Natural killer cell (primary cell): ENCODE measurements around the gene CCDC187. TPM values are rescaled to one million over a fixed set of nuclear protein-coding genes. Genes with fewer than 3 reads are reported as not detected.

ENCODE experiments used
- ATAC-seq, 3 donors: fragments of 150-1000 bp in 2 of 3; fragments of 200-7000 bp in 1 of 3; cut with Tn5 transposase; 1 replicate in 1 of 3; 2 replicates in 2 of 3; pipeline ENCODE4 v1.10.0; 2021; ENCODE audit warnings: mild to moderate bottlenecking in 2 of 3, moderate library complexity in 2 of 3
- DNase-seq, 2 donors: peaks; one replicate each; pipeline versions ENCODE4 v3.0.0 to v3.0.0-alpha.2; 2013 to 2021; ENCODE audit warnings: mixed read lengths in 1 of 2
- H3K27ac ChIP-seq: one replicate; pipeline ENCODE4 v1.5.1; 2013; ENCODE audit warnings: mild to moderate bottlenecking, low read length
- H3K27me3 ChIP-seq: one replicate; pipeline ENCODE4 v1.6.1; 2013; ENCODE audit warnings: low read length; ENCODE audit not compliant: control insufficient read depth, insufficient read depth
- H3K36me3 ChIP-seq: one replicate; pipeline ENCODE4 v1.6.1; 2013; ENCODE audit warnings: low read length; ENCODE audit not compliant: control insufficient read depth, insufficient read depth
- H3K4me1 ChIP-seq: one replicate; pipeline ENCODE4 v1.6.1; 2013; ENCODE audit warnings: low read length; ENCODE audit not compliant: control insufficient read depth, insufficient read depth
- H3K4me3 ChIP-seq: one replicate; pipeline ENCODE4 v1.5.1; 2013; ENCODE audit warnings: low read length
- H3K9me3 ChIP-seq: one replicate; pipeline ENCODE4 v1.6.1; 2013; ENCODE audit warnings: low read length; ENCODE audit not compliant: control insufficient read depth, insufficient read depth
- H3K27ac Mint-ChIP-seq, 2 donors: one replicate each; pipeline ENCODE4 v1.8.0; 2022; ENCODE audit warnings: mild to moderate bottlenecking in 2 of 2, mixed read lengths in 2 of 2, moderate library complexity in 1 of 2
- H3K27me3 Mint-ChIP-seq, 2 donors: one replicate each; pipeline ENCODE4 v1.8.0; 2022; ENCODE audit warnings: low read depth in 2 of 2, mixed read lengths in 2 of 2
- H3K36me3 Mint-ChIP-seq: one replicate; pipeline ENCODE4 v1.8.0; 2022; ENCODE audit warnings: mixed read lengths
- H3K4me1 Mint-ChIP-seq, 2 donors: one replicate each; pipeline ENCODE4 v1.8.0; 2022; ENCODE audit warnings: mixed read lengths in 2 of 2
- H3K4me3 Mint-ChIP-seq: one replicate; pipeline ENCODE4 v1.8.0; 2022; ENCODE audit warnings: mild to moderate bottlenecking, moderate library complexity, mixed read lengths
- H3K9me3 Mint-ChIP-seq, 2 donors: one replicate each; pipeline ENCODE4 v1.8.0; 2022; ENCODE audit warnings: mixed read lengths in 2 of 2
- CTCF ChIP-seq: fragments of 200-600 bp; IDR thresholded peaks from one replicate; pipeline ENCODE4 v1.8.0; 2022; ENCODE audit warnings: antibody characterized with exemption
- WGBS: methylation state at CpG from one replicate; pipeline ENCODE4 v1.1.7; 2013; ENCODE audit warnings: missing lambda C conversion rate; ENCODE audit not compliant: insufficient coverage; 5-methylcytosine and 5-hydroxymethylcytosine counted together
- intact Hi-C: fragments of 100-400 bp; cut with micrococcal nuclease; formaldehyde crosslinking; loops from one replicate; pipeline ENCODE4 v1.14.2; 2022
- total RNA-seq, 4 donors: library from RNA; stranded (reverse); fragments of 120-200 nt in 1 of 4; gene quantifications; one replicate each; pipeline versions ENCODE4 v1.2.3 to v1.2.4, GENCODE V29; 2013 to 2022

CCDC187 gene
- total RNA-seq, 3 donors from 2014 or later (not counting 1 experiment from before 2014, with no cell fraction given), result 0.18 TPM; not detected in 2

- peaks cover 26 to 27% of the 10 kb centered on the region in 2 donors for H3K4me1 Mint-ChIP-seq
- no peak overlapping the region for H3K4me3 Mint-ChIP-seq
- Histone ChIP-seq H3K4me3 (no peak overlapping the region), H3K4me1 (peaks cover 48% of the 10 kb centered on the region), H3K9me3 (peaks cover 24% of the 10 kb centered on the region), H3K27me3 (no peaks in the 10 kb centered on the region), H3K36me3 (no peaks in the 10 kb centered on the region), H3K27ac (no peak overlapping the region)
- H3K27ac Mint-ChIP-seq, result no peak overlapping the region
- no peak for TF ChIP-seq CTCF
- 66% methylated on average over 9 of the region's 10 CpGs for WGBS
- no peak for ATAC-seq
- DNase-seq, result no peak
- peaks cover 0 to 8% of the 10 kb centered on the region in 2 donors for H3K27me3 Mint-ChIP-seq
- peaks cover 4 to 8% of the 10 kb centered on the region in 2 donors for H3K9me3 Mint-ChIP-seq
- H3K36me3 Mint-ChIP-seq, result no peaks in the 10 kb centered on the region
- intact Hi-C loops, result loop anchor here (10.0 kb wide), 3 partner anchors 53 to 1403 kb away; partner anchors contain the start of genes DNLZ and SNAPC4
Measured at GRCh38 chr9:136312009-136312375, 8.1 kb upstream of the CCDC187 start.

- DNase-seq (peak in 1 of 2 donors; percentile 26), ATAC-seq (no peak)
- peaks cover 49% of the 10 kb centered on the region for H3K4me1 ChIP-seq
- no peak for TF ChIP-seq CTCF
- H3K36me3 ChIP-seq, result no peaks in the 10 kb centered on the region
- H3K36me3 Mint-ChIP-seq, result no peaks in the 10 kb centered on the region
- H3K4me3 ChIP-seq, result no peak overlapping the region
- peaks cover 17% of the 10 kb centered on the region for H3K9me3 ChIP-seq
- H3K9me3 Mint-ChIP-seq, result peaks cover 4 to 6% of the 10 kb centered on the region in 2 donors
- H3K27me3 ChIP-seq, result no peaks in the 10 kb centered on the region
- no peak overlapping the region for H3K27ac Mint-ChIP-seq
- intact Hi-C loops, result loop anchor here (10.0 kb wide), 3 partner anchors 53 to 1403 kb away; partner anchors contain the start of genes DNLZ and SNAPC4
- 46% methylated on average over 21 of the region's 23 CpGs for WGBS
- no peak overlapping the region for H3K27ac ChIP-seq
- H3K4me1 Mint-ChIP-seq, result peaks cover 20 to 22% of the 10 kb centered on the region in 2 donors
- H3K27me3 Mint-ChIP-seq, result peaks cover 0 to 5% of the 10 kb centered on the region in 2 donors
- no peak overlapping the region for H3K4me3 Mint-ChIP-seq
Measured at GRCh38 chr9:136311051-136312008, 7.4 kb upstream of the CCDC187 start.

GRCh38 chr9:136310273-136311030 lies 6.6 kb upstream of the CCDC187 start:
- no peak for TF ChIP-seq CTCF
- H3K36me3 ChIP-seq, result no peaks in the 10 kb centered on the region
- no peak overlapping the region for H3K4me3 Mint-ChIP-seq
- no peak overlapping the region for H3K27ac ChIP-seq
- no peak overlapping the region for H3K27ac Mint-ChIP-seq
- 41% methylated on average over 28 of the region's 28 CpGs for WGBS
- peaks cover 9% of the 10 kb centered on the region for H3K9me3 ChIP-seq
- H3K27me3 ChIP-seq, result no peaks in the 10 kb centered on the region
- intact Hi-C loops, result loop anchor here (10.0 kb wide), 3 partner anchors 54 to 1404 kb away; partner anchors contain the start of genes DNLZ and SNAPC4
- ATAC-seq, result no peak
- peaks cover 11 to 16% of the 10 kb centered on the region in 2 donors for H3K4me1 Mint-ChIP-seq
- H3K4me3 ChIP-seq, result no peak overlapping the region
- no peak for DNase-seq
- no peaks in the 10 kb centered on the region for H3K27me3 Mint-ChIP-seq
- no peaks in the 10 kb centered on the region for H3K36me3 Mint-ChIP-seq
- H3K9me3 Mint-ChIP-seq, result peaks cover 2 to 4% of the 10 kb centered on the region in 2 donors
- peaks cover 45% of the 10 kb centered on the region for H3K4me1 ChIP-seq
